Mesenchymal stem cell (in vitro differentiated cells and primary cell): ENCODE results near the gene USP24.

Source experiments
- DNase-seq: peaks from one replicate; pipeline ENCODE4 v3.0.0-alpha.2; 2013
- H2AFZ ChIP-seq: one replicate; pipeline ENCODE4 v1.6.1; 2013; ENCODE audit warnings: low read depth, mild to moderate bottlenecking, control low read depth, inconsistent platforms, low read length, moderate library complexity
- H2AK5ac ChIP-seq: 2 replicates; pipeline ENCODE4 v1.6.1; 2013; ENCODE audit warnings: low read length, moderate library complexity, mild to moderate bottlenecking, inconsistent platforms; ENCODE audit not compliant: severe bottlenecking
- H2BK120ac ChIP-seq: one replicate; pipeline ENCODE4 v1.6.1; 2013; ENCODE audit warnings: low read depth, mild to moderate bottlenecking, inconsistent platforms, low read length, moderate library complexity
- H2BK12ac ChIP-seq, 2 experiments: one replicate each; pipeline ENCODE4 v1.6.1; 2013; ENCODE audit warnings: inconsistent platforms in 2 of 2, low read length in 2 of 2, mild to moderate bottlenecking in 2 of 2, moderate library complexity in 2 of 2, control low read depth in 1 of 2
- H2BK15ac ChIP-seq: one replicate; pipeline ENCODE4 v1.6.1; 2013; ENCODE audit warnings: mild to moderate bottlenecking, low read depth, inconsistent platforms; ENCODE audit not compliant: poor library complexity, severe bottlenecking
- H2BK5ac ChIP-seq: 2 replicates; pipeline ENCODE4 v1.6.1; 2013; ENCODE audit warnings: low read depth, mild to moderate bottlenecking, low read length, control low read depth, inconsistent platforms; ENCODE audit not compliant: poor library complexity, severe bottlenecking
- H3K14ac ChIP-seq, 2 experiments: one replicate each; pipeline ENCODE4 v1.6.1; 2013; ENCODE audit warnings: inconsistent platforms in 2 of 2, low read length in 2 of 2, control low read depth in 1 of 2, mild to moderate bottlenecking in 1 of 2, moderate library complexity in 1 of 2
- H3K18ac ChIP-seq, 2 experiments: one replicate each; pipeline ENCODE4 v1.6.1; 2013; ENCODE audit warnings: inconsistent platforms in 2 of 2, low read length in 2 of 2, control low read depth in 1 of 2, low read depth in 1 of 2, mild to moderate bottlenecking in 1 of 2
- H3K23ac ChIP-seq, 2 experiments: one replicate each; pipeline ENCODE4 v1.6.1; 2013; ENCODE audit warnings: inconsistent platforms in 2 of 2, low read length in 2 of 2, mild to moderate bottlenecking in 2 of 2, moderate library complexity in 2 of 2, control low read depth in 1 of 2
- H3K27ac ChIP-seq: 2 replicates; pipeline ENCODE4 v1.5.1; 2013; ENCODE audit warnings: mild to moderate bottlenecking, moderate library complexity, low read length, control low read depth, inconsistent platforms; ENCODE audit not compliant: poor library complexity, severe bottlenecking
- H3K27me3 ChIP-seq, 2 experiments: 2 replicates each; pipeline versions ENCODE4 v1.6.1 to v1.7.0; 2013; ENCODE audit warnings: low read length in 2 of 2, mild to moderate bottlenecking in 2 of 2, moderate library complexity in 2 of 2, control low read depth in 1 of 2, inconsistent platforms in 1 of 2; ENCODE audit not compliant: control insufficient read depth in 1 of 2, insufficient read depth in 1 of 2
- H3K36me3 ChIP-seq, 2 experiments: 2 replicates each; pipeline versions ENCODE4 v1.6.1 to v1.7.0; 2013; ENCODE audit warnings: low read length in 2 of 2, control low read depth in 1 of 2, inconsistent platforms in 1 of 2, low read depth in 1 of 2, mild to moderate bottlenecking in 1 of 2; ENCODE audit not compliant: insufficient read depth in 2 of 2, control insufficient read depth in 1 of 2
- H3K4ac ChIP-seq, 2 experiments: one replicate each; pipeline ENCODE4 v1.6.1; 2013; ENCODE audit warnings: inconsistent platforms in 2 of 2, low read length in 2 of 2, mild to moderate bottlenecking in 2 of 2, moderate library complexity in 2 of 2, control low read depth in 1 of 2, low read depth in 1 of 2
- H3K4me1 ChIP-seq: 2 replicates; pipeline ENCODE4 v1.6.1; 2013; ENCODE audit warnings: low read depth, low read length, control low read depth; ENCODE audit not compliant: control insufficient read depth, insufficient read depth
- H3K4me2 ChIP-seq: 2 replicates; pipeline ENCODE4 v1.6.1; 2013; ENCODE audit warnings: low read length, mild to moderate bottlenecking, inconsistent platforms; ENCODE audit not compliant: poor library complexity, severe bottlenecking
- H3K4me3 ChIP-seq, 2 experiments: 2 replicates each; pipeline versions ENCODE4 v1.5.1 to v1.7.0; 2013; ENCODE audit warnings: low read length in 2 of 2, mild to moderate bottlenecking in 2 of 2, control low read depth in 1 of 2, low read depth in 1 of 2; ENCODE audit not compliant: insufficient read depth in 1 of 2
- H3K79me1 ChIP-seq: replicated peaks from 2 replicates; pipeline ENCODE4 v1.6.1; 2013; ENCODE audit warnings: mild to moderate bottlenecking, control low read depth, low read length, inconsistent platforms; ENCODE audit not compliant: poor library complexity, severe bottlenecking
- H3K9ac ChIP-seq: 2 replicates; pipeline ENCODE4 v1.7.0; 2013; ENCODE audit warnings: mild to moderate bottlenecking, low read length, moderate library complexity
- H3K9me3 ChIP-seq: 2 replicates; pipeline ENCODE4 v1.7.0; 2013; ENCODE audit warnings: mild to moderate bottlenecking, low read length; ENCODE audit not compliant: control insufficient read depth
- H4K8ac ChIP-seq: one replicate; pipeline ENCODE4 v1.6.1; 2013; ENCODE audit warnings: inconsistent platforms, mild to moderate bottlenecking, low read length, moderate library complexity
- H4K91ac ChIP-seq: one replicate; pipeline ENCODE4 v1.6.1; 2013; ENCODE audit warnings: mild to moderate bottlenecking, low read length, inconsistent platforms
- WGBS: methylation state at CpG from one replicate; pipeline ENCODE4 v1.1.7; 2013; ENCODE audit warnings: mixed read lengths; 5-methylcytosine and 5-hydroxymethylcytosine counted together

Gene USP24

GRCh38 chr1:55233145-55233777 lies 18.1 kb upstream of the USP24 start:
- H2BK5ac ChIP-seq: no peak overlapping the region
- no peak overlapping the region for H2AK5ac ChIP-seq
- peak; percentile 44 for DNase-seq
- H3K4ac ChIP-seq: no peak overlapping the region
- no peak overlapping the region for H2BK120ac ChIP-seq
- peak overlapping the region in 1 of 2 experiments; percentile 46 for H3K14ac ChIP-seq
- H3K18ac ChIP-seq: peak overlapping the region in 1 of 2 experiments; percentile 67
- H3K27me3 ChIP-seq: no peaks in the 10 kb centered on the region
- H3K36me3 ChIP-seq: no peaks in the 10 kb centered on the region
- H3K4me1 ChIP-seq: no peaks in the 10 kb centered on the region
- no peak overlapping the region for H3K23ac ChIP-seq
- H3K9me3 ChIP-seq: no peaks in the 10 kb centered on the region
- no peak overlapping the region for H3K27ac ChIP-seq
- H3K4me2 ChIP-seq: no peak overlapping the region
- H4K91ac ChIP-seq: no peak overlapping the region
- H3K79me1 ChIP-seq: no peaks in the 10 kb centered on the region
- no peak overlapping the region for H2BK15ac ChIP-seq
- no peak overlapping the region for H4K8ac ChIP-seq
- WGBS: 75% methylated on average over 5 of the region's 5 CpGs
- peak overlapping the region in 1 of 2 experiments; percentile 87 for H2BK12ac ChIP-seq
- no peak overlapping the region for H3K4me3 ChIP-seq
- H2AFZ ChIP-seq: peak overlapping the region; percentile 31
- H3K9ac ChIP-seq: no peak overlapping the region

- Histone ChIP-seq H3K23ac (no peak overlapping the region), H2BK12ac (no peak overlapping the region), H3K27ac (no peak overlapping the region), H2AFZ (no peak overlapping the region), H2BK5ac (no peak overlapping the region), H2BK120ac (no peak overlapping the region), H2BK15ac (no peak overlapping the region), H3K14ac (no peak overlapping the region), H3K4ac (peak overlapping the region in 1 of 2 experiments; percentile 64), H4K91ac (no peak overlapping the region), H3K4me1 (no peaks in the 10 kb centered on the region), H3K27me3 (no peaks in the 10 kb centered on the region), H3K4me3 (no peak overlapping the region), H3K18ac (no peak overlapping the region), H3K79me1 (no peaks in the 10 kb centered on the region), H2AK5ac (no peak overlapping the region), H3K9me3 (no peaks in the 10 kb centered on the region), H3K9ac (no peak overlapping the region), H3K4me2 (no peak overlapping the region), H3K36me3 (no peaks in the 10 kb centered on the region), H4K8ac (no peak overlapping the region)
- WGBS: 85% methylated on average over 6 of the region's 6 CpGs
- DNase-seq: no peak
Observed at GRCh38 chr1:55232448-55233144, 17.4 kb upstream of the USP24 start.

GRCh38 chr1:55231745-55232144 lies 16.6 kb upstream of the USP24 start:
- Histone ChIP-seq H3K4ac (no peak overlapping the region), H2BK5ac (no peak overlapping the region), H2BK120ac (no peak overlapping the region), H3K9me3 (peaks cover 4% of the 10 kb centered on the region), H3K23ac (no peak overlapping the region), H4K91ac (no peak overlapping the region), H4K8ac (no peak overlapping the region), H3K4me3 (no peak overlapping the region), H2AK5ac (no peak overlapping the region), H3K4me2 (no peak overlapping the region), H3K18ac (no peak overlapping the region), H2AFZ (no peak overlapping the region), H3K27me3 (no peaks in the 10 kb centered on the region), H3K36me3 (no peaks in the 10 kb centered on the region), H3K14ac (no peak overlapping the region), H3K4me1 (no peaks in the 10 kb centered on the region), H2BK12ac (no peak overlapping the region), H3K79me1 (no peaks in the 10 kb centered on the region), H3K9ac (no peak overlapping the region), H3K27ac (no peak overlapping the region), H2BK15ac (no peak overlapping the region)
- WGBS: 100% methylated on average over 2 of the region's 3 CpGs
- DNase-seq: no peak

- Histone ChIP-seq H3K9me3 (peaks cover 4% of the 10 kb centered on the region), H2AFZ (no peak overlapping the region), H3K27ac (no peak overlapping the region), H3K23ac (no peak overlapping the region), H2BK5ac (no peak overlapping the region), H3K9ac (no peak overlapping the region), H3K4me1 (no peaks in the 10 kb centered on the region), H3K4ac (no peak overlapping the region), H2BK120ac (no peak overlapping the region), H3K18ac (no peak overlapping the region), H3K14ac (no peak overlapping the region), H3K27me3 (no peaks in the 10 kb centered on the region), H3K36me3 (no peaks in the 10 kb centered on the region), H2AK5ac (no peak overlapping the region), H4K8ac (no peak overlapping the region), H3K4me2 (no peak overlapping the region), H3K4me3 (no peak overlapping the region), H2BK12ac (no peak overlapping the region), H4K91ac (no peak overlapping the region), H2BK15ac (no peak overlapping the region), H3K79me1 (no peaks in the 10 kb centered on the region)
- WGBS: 93% methylated on average over 2 of the region's 3 CpGs
- DNase-seq: no peak
Observed at GRCh38 chr1:55230659-55231058, 15.5 kb upstream of the USP24 start.
